HG03571 (cell line): Measurements from ENCODE around the gene VWA5B2.
"Not testable (repeated sequence)": the region's sequence is repeated elsewhere in the genome, so short reads cannot be mapped to it uniquely, and the experiment has no call there.

Source experiments
- ATAC-seq: cut with Tn5 transposase; IDR thresholded peaks from one replicate; pipeline ENCODE4 v1.9.1; 2021; ENCODE audit not compliant: unreplicated experiment

The VWA5B2 gene

DNA sequence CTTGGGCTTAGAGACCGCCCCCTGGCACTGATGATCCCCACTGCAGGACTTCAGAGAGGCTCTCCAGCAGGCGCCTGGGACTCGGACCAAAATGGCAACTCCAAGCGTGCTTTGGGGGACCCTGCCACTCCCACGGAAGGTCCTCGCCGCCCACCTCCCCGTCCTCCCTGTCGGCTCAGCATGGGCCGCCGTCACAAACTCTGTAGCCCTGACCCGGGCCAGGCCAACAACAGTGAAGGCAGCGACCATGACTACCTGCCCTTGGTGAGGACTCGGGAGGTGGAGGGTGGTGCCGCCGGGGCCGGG, 11.7 kb downstream of the VWA5B2 start:
- ATAC-seq, result no peak

GRCh38 chr3:184241447-184242296, 12.3 kb downstream of the VWA5B2 start:
- no peak for ATAC-seq

GRCh38 chr3:184242297-184242685, 12.9 kb downstream of the VWA5B2 start:
- ATAC-seq, result no peak

- ATAC-seq, result peak; percentile 61
Observed at GRCh38 chr3:184248454-184249411, 19.3 kb downstream of the VWA5B2 start, which contains the start of gene ALG3. TSS of gene ALG3 (minus strand) at chr3:184248962. CDS start at chr3:184248940, 22 bp downstream.

DNA sequence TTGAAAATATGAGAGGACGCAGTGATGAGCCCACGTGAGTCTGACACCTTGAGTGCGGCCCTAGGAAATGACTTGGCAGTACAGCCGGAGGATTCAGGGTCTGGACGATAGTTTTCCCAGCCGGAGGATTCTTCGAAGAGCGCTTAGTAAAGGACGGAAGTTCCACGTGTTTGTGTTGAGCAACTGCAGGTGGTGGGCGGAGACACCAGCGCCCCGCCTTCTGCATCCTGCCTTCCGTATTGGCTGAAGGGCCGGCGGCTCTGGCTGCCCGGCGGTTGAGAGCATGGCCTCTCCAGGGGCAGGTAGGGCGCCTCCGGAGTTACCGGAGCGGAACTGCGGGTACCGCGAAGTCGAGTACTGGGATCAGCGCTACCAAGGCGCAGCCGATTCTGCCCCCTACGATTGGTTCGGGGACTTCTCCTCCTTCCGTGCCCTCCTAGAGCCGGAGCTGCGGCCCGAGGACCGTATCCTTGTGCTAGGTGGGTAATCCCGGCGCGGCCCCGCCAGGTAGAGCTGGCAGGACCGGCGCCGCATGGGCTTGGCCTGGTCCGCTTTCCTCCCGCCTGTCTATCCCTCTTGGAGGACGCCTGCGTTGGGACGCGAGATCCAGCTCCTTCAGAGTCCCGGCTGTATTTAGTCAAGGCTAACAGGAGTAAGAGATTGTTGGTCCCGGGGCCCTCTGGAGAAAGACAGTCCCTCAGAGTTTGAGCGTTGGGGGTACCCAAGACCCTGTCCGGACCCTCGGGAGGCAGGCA, 20.2 kb downstream of the VWA5B2 start, which contains the start of gene EEF1AKMT4:
Gene EEF1AKMT4, plus strand, starts transcription at position 261 of the 755 bp plus-strand sequence. Its CDS starts 23 bp downstream, at position 284.
- peak; percentile 88 for ATAC-seq

DNA sequence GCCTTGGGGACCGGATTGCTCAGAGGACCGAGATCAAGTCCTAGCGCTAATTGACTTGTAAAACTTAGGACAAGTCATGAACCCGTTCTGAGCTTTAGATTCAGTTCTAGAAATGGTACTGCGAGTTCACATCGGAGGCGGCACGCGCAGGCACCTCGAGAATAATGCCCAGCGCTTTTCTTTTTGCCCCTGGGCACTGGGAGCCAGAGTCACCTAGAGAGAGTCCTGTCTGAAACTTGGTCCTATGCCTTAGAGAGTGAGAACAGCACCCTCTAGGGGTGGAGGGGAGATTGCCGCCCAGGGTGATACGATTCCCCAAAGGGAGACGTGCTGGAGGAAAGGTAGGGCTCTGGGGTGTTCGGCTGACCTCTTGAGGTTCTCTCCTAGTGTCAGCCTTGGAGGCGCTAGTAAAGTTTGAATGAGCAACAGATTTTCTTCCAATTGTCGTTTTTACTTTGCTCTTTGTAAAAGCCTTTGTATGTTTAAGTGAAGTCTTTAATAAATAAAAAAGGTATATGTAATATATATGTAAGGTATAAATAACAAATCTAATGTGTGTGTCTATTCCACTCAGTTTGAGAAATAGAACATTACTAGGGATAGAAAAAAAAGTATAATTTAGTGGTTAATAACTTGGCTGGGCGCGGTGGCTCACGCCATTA, 20.9 kb downstream of the VWA5B2 start:
- peak; percentile 59 for ATAC-seq

DNA sequence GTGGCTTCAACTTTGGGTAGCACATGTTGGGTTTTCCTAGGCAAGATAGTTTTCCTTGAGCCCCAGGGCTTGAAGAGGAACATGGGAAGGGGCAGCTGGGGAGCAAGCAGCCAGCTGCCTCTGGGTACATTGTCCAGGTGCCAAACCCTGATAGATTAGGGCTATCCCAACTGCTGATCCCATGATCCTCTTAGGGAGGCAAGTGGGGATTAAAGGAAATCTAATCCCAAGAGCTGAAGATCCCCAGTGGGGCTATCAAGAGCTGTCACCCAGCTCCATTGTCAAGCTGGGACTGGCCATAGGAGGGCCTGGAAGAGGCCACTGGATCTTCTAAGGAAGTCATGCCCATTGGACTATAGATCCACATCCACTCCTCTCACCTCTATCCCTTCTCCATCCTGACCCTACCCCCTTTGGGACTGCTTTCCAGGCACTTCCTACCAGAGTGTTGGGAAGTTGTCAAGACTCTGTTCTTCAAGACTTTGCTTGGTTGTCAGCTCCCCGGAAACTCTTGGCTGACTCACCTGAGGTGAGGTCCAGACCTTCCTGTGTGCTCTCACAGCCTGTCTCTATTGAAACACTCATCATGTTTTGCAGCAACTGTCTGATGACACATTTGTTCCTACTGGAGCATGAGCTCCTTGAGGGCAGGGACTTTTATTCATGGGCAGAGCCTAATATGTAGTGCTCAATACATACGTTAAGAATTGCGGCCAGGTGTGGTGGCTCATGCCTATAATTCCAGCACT, 26.1 kb downstream of the VWA5B2 start:
- no peak for ATAC-seq

DNA sequence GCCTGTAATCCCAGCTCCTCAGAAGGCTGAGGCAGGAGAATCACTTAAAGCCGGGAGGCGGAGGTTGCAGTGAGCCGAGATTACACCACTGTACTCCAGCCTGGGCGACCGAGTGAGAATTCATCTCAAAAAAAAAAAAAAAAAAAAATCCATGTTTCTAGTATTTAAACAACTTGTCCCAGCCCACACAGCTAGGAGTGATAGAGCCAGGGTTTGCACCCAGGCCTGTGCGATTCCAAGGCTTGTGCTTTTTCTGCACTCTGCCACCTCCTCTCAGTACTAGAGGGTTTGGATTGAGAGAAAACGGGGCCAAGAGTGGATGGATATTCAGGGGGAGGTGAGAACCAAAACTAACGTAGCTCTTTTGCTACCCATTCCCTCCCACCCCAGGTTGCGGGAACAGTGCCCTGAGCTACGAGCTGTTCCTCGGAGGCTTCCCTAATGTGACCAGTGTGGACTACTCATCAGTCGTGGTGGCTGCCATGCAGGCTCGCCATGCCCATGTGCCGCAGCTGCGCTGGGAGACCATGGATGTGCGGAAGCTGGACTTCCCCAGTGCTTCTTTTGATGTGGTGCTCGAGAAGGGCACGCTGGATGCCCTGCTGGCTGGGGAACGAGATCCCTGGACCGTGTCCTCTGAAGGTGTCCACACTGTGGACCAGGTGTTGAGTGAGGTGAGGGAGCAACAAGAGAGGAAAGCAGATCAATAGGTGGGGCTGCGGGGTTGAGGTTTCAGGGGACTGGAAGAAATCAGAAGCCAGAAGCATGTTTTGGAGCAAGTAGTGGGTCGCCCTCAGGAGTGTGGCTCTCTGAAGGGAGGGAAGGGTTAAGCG, 27.9 kb downstream of the VWA5B2 start:
- ATAC-seq, result no peak

- no peak for ATAC-seq
Observed at GRCh38 chr3:184258926-184259325, 29.5 kb downstream of the VWA5B2 start.

- ATAC-seq, result no peak
Observed at GRCh38 chr3:184259396-184259877, 30.1 kb downstream of the VWA5B2 start.

DNA sequence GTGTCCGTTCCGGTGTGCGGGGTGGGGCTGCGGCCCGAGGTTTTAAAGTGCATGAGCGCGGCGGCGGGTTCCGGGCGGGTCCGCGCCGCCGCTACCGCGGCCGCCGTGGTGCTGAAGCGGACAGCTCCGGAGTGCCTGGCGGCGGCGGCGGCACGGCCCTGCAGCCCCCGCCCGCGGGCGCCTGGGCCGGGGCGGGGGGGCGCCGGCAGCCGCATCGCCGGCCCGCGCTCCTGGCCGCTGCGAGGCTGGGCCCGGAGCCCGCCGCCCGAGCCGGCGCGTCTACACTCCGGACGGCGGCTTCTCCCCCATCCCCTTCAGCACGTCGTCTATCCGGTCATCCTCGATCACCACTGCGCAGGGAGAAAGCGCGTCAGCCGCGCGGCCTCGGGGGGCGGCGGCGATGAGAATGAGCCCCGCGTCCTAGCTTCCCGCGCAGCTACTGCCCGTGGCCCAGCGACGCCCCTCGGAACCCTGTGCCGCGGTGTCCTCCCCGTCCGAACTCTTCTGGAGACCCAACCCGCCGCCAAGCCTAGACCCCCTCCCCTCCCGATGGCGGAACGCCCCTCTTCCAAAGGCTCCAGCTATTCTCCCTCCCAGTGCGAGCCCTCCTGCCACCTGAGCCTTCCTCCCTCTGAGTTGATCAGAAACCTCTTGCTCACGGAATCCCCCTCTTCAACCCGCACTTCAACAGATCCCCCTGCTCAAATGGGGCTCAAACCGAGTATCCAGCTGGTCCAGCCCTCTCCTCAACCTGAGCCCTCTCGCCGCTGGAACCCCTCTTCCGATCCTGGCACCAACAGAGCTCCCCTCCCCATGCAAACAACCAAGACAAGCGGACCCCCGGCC, 30.7 kb downstream of the VWA5B2 start:
- ATAC-seq, result no peak

DNA sequence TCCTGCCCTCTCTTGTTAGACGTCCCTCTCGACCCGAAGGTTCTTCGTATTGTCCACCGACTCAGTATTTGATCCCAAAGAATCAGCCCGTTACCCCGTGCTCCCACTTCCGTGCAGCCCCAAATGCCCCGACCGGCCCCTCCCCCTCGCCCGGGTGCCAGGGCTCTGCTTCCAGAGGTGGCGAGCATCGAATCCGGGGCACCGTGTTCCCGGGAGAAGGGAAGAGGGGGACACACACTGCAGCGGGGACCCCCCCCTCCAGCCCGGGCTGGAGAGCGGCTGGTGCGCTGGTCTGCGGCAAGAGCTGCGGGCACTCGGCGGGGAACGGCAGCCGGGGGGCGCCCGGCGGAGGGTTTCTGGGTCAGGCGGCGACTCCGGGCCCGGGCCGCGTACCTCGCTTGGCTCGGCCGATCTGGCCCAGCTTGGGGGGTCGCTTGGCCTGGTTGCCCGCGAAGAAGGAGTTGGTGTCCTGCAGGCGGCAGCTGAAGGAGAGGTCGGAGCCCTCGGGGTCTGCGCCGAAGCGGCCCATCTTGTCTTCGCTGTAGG, 31.4 kb downstream of the VWA5B2 start:
- no peak for ATAC-seq

- no peak for ATAC-seq
Observed at GRCh38 chr3:184261270-184261853, 32.0 kb downstream of the VWA5B2 start, which contains the start of gene CAMK2N2. TSS of gene CAMK2N2 (minus strand) at chr3:184261553. CDS start at chr3:184261285, 268 bp downstream.

DNA sequence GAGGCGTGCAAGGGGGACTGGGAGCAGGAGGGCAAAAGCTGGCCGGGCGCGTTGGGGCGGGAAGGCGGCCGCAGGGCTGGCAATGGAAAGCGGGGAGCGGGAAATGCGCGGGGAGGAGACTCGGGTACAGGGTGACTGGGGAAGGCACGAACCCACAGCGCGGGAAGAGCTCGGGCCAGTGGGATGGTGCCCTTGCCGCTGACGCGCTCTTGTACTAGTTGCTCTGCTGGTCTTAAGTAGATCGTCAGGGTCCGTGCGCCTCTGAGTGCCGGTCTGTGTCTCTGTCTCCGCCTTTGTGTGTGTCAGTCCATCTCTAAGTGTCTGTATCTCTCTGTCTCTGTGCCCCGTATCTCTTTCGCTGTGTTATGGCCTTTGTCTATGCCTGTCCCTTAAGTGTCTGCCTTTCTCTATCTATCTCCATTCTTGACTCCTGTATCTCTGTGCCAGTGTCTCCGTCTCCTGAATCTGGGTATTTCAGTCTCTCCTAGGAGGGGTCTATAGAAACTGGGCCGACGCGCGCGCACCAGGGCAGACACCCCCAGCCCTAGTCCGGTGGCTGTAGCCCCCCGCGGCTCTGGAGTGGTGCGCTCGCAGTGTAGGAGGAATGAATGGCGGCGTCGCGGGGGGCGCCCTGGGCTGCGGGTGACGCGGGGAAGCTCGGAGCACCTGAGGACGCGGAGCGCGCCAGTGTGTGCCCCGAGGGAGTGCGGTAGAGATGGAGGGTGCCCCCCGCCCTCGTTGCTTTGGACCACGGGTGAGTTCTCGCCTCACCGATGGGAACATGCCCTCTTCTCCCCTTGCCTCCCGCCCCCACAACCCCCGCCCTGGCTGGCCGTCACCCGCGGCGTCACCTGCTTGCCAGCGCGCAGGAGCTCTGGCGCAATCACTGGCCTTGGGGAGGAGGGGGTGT, 32.7 kb downstream of the VWA5B2 start:
- ATAC-seq, result no peak

DNA sequence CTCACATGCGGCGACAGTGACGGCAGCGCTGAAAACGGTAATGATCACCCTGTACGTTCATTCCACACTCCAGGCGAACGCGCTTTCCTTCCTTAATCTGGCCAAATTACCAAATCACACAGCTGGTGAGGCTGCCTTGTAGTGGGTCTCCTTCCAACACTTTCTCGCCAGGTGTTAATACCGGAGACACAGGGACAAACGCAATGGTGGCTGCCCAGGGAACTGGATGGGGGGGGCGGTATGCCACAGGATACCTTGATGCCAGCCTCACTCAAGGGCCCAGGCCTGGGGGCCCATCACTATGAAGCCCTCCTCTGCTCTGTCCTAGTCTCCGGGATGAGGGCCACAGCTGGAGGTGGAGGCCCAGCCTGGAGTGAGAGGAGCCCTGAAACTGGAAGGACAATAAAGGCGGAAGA, 33.4 kb downstream of the VWA5B2 start:
- ATAC-seq, result no peak

GRCh38 chr3:184267249-184267648, 37.9 kb downstream of the VWA5B2 start:
- not testable (repeated sequence) for ATAC-seq
